ENCODE measurements around the gene ENC1.
A peak's percentile ranks its signal among the peaks of the same experiment; 100 is the strongest.
"Not testable (repeated sequence)": the region's sequence is repeated elsewhere in the genome, so short reads cannot be mapped to it uniquely, and the experiment has no call there.

Gene ENC1

GRCh38 chr5:74640450-74640953 lies at the start of gene ENC1:
Gene ENC1, minus strand, starts transcription at chr5:74640728. Its CDS starts 4,243 bp downstream, at chr5:74636485.
- peak in 2 of 3 donors; percentile 51 to 53 for DNase-seq (ENCODE audit: low read depth in 3 of 3, low spot score in 1 of 3)

DNA sequence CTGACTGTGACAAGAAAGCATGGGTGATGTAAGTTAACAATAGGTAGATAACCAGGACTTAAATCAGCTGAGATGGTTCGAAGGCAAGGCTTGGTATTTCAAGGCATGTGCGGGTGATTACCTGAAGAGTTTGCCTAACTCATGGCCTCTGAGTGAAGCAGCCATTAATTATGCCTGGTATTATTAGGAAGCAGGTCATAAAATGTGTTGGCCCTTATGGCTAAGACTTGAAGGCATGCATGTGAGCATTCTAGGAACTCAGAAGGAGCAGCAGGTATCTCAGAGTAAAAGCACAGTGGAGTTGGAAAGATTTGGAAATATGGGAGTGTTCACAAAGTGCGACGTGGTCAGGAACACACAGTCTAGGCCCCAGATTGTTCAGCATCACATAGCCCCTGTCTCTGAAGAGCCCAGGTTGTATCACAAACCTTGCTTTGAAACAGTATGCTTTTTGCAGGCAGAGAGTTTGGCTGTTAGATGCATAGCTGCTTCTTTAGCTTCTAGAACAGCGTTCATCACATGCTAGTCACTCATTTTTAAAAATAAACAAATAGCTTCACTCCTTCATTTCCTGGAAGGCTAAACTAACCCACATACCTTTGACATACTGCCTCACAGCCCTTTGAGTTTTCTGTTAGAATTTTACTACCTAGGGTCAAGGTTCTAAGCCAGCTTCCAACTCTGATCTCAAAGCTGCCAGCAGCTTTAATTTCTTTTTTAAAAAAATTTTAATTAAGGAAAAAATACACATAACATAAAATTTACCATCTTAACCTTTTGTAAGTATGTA lies 46.6 kb upstream of the ENC1 start:
- DNase-seq (ENCODE audit: low read depth in 3 of 3, low spot score in 1 of 3) = no peak

GRCh38 chr5:74685979-74686631 lies 45.6 kb upstream of the ENC1 start:
- no peak for DNase-seq (ENCODE audit: low read depth in 3 of 3, low spot score in 1 of 3)

- DNase-seq (ENCODE audit: low read depth in 3 of 3, low spot score in 1 of 3) = peak; percentile 52 to 76 (median 59)
Measured at GRCh38 chr5:74684900-74685851, 44.6 kb upstream of the ENC1 start, which contains the start of gene HEXB. Gene HEXB, plus strand, starts transcription at chr5:74685233. Its CDS starts 28 bp downstream, at chr5:74685261.

GRCh38 chr5:74679966-74680365 lies 39.4 kb upstream of the ENC1 start:
- DNase-seq (ENCODE audit: low read depth in 3 of 3, low spot score in 1 of 3) = no peak

DNA sequence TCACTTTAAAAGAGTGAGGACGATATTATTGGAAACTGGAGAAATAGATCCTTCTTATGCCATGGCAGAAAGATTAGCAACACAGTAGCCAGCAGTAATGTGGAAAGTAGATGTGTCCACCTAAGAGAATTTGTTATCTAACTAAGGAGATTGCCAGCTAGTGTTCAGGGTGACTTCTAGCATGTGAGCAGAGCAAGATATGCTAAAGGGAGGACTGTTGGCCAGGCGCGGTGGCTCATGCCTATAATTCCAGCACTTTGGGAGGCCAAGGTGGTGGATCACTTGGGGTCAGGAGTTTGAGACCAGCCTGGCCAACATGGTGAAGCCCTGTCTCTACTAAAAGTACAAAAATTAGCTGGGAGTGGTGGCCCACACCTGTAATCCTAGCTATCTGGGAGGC lies 38.8 kb upstream of the ENC1 start:
- not testable (repeated sequence) for DNase-seq (ENCODE audit: low read depth in 3 of 3, low spot score in 1 of 3)

GRCh38 chr5:74678123-74678522 lies 37.6 kb upstream of the ENC1 start:
- DNase-seq (ENCODE audit: low read depth in 3 of 3, low spot score in 1 of 3) = not testable (repeated sequence)

- not testable (repeated sequence) for DNase-seq (ENCODE audit: low read depth in 3 of 3, low spot score in 1 of 3)
Measured at GRCh38 chr5:74676466-74676865, 35.9 kb upstream of the ENC1 start.

DNA sequence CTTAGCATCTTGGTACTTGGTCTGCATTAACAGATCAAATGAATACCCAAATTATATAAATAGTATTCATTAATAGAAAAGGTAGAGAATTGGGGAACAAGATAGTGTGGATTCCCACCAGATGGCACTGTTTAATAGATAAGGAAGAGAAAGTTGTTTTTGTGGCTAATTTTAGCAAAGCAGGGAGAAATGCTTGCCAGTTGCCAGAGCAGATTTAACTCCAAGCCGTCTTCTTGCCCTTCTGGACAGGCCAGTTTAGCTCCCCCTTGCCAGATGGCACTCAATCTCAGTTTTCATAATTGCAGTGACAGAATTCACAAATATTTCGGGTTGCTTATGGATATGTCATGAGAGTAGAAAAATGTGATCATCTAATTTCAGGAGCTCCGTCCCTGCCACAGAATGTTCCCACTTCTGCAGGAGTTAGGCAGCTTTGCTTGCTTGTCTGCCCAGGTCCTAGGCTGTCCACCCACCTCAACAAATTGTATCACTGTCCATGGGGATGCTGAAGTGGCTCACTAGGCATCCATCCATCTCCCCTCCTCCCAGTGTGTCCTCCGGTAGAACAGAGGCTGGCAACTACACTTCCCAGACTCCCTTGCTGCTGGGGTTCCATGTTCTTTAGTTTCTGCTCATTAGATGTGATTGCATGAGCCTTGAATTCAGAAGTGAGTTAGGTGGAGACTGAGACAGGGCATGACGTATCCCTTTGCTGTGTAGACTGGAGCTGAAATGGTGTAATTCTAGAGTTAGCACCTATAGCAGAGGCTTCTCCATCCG lies 32.7 kb upstream of the ENC1 start:
- DNase-seq (ENCODE audit: low read depth in 3 of 3, low spot score in 1 of 3) = no peak

DNA sequence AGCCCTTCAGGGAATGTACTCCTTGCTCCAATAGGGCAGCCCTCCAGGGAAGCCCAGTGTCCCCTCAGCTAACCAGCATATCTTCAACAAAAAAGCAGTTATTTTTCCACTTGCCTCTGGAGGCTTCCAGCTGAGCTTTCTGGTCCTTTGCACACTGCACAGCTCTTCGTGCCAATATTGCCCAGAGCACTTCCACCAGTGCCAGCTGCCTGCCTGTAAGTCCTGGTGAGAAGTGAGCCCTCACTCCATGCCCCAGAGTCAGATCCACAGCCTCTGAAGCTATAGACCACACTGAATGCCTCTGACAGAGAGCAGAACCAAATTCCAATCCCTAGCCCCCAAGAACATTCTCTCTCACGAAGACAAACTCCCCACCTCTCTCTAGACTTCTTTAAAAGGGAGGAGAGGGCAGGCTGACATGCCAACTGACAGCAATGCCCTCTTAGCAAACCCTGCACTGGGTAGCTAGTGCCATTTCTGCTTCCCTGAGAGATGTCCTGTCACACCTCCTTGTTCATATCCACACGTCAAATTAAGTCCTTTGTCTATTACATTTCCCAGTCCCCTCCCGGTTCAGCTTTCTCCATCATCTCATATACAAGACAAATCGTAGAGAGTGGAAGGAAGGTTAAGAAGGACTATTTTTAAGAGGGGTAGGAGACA lies 31.8 kb upstream of the ENC1 start:
- no peak for DNase-seq (ENCODE audit: low read depth in 3 of 3, low spot score in 1 of 3)

- DNase-seq (ENCODE audit: low read depth in 3 of 3, low spot score in 1 of 3) = no peak
Measured at GRCh38 chr5:74670396-74671038, 30.0 kb upstream of the ENC1 start.

DNA sequence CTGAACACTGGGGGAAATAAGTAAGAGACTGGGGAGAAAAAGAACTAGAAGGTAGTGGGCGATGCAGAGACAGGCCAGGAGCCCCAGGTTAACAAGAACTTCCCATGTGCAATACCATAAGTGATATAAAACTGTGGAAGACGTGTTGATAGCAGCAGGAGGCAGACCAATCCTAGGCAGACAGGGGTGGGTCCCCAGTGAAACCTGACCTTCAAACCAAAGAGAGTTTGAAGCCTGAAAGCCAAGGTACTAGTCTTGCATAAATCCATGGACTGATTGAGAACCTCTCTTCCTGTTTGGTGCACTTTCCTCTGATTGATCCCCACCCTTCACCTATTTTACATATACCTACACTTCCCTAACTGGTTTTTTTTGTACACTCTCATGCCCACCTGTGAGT lies 29.3 kb upstream of the ENC1 start:
- no peak for DNase-seq (ENCODE audit: low read depth in 3 of 3, low spot score in 1 of 3)

DNA sequence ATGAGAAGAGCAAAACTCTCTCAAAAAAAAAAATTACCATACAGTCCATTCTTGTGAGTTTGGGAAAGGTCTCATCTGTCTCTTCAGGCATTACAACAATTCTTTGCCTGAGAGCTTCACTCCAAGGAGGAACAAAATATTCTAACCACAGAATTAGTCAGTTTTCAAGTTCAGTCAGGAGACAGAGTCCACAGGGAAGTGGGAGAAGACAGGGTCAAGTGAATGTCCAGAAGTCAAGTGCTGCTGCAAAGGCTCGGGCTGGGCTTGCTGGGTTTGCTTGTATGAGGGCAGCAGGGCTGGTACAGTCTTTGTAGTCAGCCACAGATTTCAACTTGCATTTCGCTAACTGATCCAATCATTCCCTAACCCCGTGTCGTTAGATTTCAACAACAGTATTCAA lies 26.9 kb upstream of the ENC1 start:
- no peak for DNase-seq (ENCODE audit: low read depth in 3 of 3, low spot score in 1 of 3)

DNA sequence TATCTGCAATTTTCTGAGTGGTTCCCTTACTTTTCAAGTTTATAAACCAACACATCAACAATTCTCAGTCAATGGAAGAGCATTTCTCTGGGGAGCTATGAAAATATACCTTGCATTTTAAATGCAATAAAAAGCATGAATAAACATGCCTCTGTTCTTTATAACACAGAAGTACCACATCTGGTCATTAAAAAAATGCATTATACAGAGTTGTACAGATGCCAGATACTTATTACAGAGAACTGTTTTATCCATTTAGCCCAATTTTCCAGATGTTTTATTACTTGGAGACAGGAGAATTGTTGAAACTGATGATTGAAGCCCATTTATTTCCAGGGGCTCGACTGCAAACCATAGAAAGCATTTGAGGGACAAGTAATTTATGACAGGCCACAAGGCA lies 25.3 kb upstream of the ENC1 start:
- no peak for DNase-seq (ENCODE audit: low read depth in 3 of 3, low spot score in 1 of 3)

DNA sequence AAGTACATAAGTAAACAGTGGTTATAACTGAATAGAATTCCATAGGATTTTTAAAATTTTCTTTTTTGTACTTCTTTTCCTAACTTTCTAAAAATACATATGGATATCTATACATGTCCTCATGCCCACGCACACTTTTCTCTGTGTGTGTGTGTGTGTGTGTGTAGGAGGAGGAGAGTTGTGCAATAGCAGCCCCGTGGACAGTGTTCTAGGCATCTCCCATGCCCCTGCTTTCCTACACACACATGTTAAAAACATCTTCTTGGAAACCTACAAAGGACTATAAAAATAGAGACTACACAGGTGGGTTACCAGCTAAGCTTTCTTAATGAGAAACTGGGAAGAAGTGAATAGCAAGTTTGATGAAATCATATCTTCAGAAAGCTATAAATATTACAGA lies 24.7 kb upstream of the ENC1 start:
- DNase-seq (ENCODE audit: low read depth in 3 of 3, low spot score in 1 of 3) = no peak

DNA sequence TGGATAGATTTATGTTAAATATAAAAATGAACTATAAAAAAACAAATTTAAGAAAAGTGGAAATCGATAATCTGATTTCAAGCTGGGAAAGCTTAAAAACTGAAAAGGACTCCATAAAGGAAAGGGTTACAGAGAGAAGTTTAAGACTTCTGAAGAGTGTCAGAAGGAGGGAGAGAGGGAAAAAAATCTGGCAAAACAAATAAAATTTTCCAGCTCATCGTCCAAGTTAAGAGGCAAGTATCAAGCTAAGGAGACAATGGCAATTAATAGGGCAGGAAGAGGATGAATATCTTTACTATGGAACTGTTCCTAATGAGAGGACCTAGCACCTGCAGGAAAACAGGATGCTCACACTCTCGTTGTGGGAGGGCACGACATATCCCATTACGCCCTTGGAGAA lies 24.0 kb upstream of the ENC1 start:
- no peak for DNase-seq (ENCODE audit: low read depth in 3 of 3, low spot score in 1 of 3)

DNA sequence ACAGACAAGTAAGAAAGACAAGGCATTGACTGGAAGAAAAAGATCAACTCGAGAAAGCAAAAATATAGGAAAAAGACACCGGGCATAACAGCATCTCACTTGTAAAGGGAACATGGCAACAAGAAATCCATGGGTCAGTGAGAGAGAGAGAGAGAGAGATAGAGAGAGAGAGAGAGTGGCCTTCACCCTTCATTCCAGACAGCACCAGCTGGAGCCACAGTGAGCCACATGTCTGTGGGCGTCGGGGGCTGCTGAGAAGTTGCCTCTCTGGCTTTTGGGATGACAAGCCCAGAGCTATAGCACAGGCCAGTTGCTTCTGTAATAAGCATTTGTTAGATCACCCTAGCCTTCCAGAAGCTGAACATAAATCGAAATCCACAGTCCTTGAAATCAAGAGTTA lies 20.3 kb upstream of the ENC1 start:
- no peak for DNase-seq (ENCODE audit: low read depth in 3 of 3, low spot score in 1 of 3)

- DNase-seq (ENCODE audit: low read depth in 3 of 3, low spot score in 1 of 3) = no peak
Measured at GRCh38 chr5:74660140-74660539, 19.6 kb upstream of the ENC1 start.

DNA sequence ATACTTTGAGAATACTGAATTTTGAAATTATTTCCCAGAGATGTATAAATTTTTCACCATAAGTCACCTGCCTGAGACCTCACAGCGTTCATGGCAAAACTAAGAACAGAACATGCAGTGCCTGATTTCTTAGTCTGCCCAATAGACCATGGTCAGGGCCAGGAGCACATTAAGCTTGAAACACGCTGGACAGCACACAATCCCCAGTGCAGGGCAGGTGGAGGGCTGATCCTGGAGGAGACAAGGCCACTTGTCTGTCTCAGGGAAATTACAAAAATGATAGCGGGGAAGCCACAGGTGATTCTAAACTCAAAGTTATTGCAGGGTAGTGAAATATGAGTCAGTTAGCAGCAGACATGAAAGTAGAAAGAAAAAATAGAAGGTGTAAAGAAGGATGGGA lies 18.6 kb upstream of the ENC1 start:
- DNase-seq (ENCODE audit: low read depth in 3 of 3, low spot score in 1 of 3) = no peak
